Posterior vena cava (tissue), 2 donors: Measurements from ENCODE around the gene HSFY2. TPM values are rescaled to one million over a fixed set of nuclear protein-coding genes. Genes with fewer than 3 reads are reported as not detected.
"Not testable (repeated sequence)": the region's sequence is repeated elsewhere in the genome, so short reads cannot be mapped to it uniquely, and the experiment has no call there.

Source experiments
- DNase-seq: peaks from one replicate; pipeline ENCODE4 v3.0.0-alpha.2; 2020; ENCODE audit warnings: low spot score
- intact Hi-C, 2 donors: fragments of 100-400 bp; cut with DNase I; formaldehyde crosslinking; loops; one replicate each; pipeline versions ENCODE4 v1.14.1 to v1.14.2; 2022 to 2023
- long read RNA-seq, 2 donors: library from polyadenylated mRNA; unstranded; transcript quantifications; one replicate each; pipeline ENCODE4 v2.0.0, GENCODE V29; 2020 to 2021
- total RNA-seq, 2 donors: library from RNA; stranded (reverse); fragmentation: NEBNext Ultra II Directional; extraction: Animal tissue kit (Norgen Biotek cat#: 25700); gene quantifications; one replicate each; pipeline ENCODE4 v1.2.1, GENCODE V29; 2021
- donor health status: DM: yes; HTN: yes; CAD: no.
- donor health status: DM: yes; HTN: yes; CAD: no.

The HSFY2 gene
- total RNA-seq = not detected
- long read RNA-seq, donor 1 = 0 reads
- long read RNA-seq, donor 2 = 0 reads

DNA sequence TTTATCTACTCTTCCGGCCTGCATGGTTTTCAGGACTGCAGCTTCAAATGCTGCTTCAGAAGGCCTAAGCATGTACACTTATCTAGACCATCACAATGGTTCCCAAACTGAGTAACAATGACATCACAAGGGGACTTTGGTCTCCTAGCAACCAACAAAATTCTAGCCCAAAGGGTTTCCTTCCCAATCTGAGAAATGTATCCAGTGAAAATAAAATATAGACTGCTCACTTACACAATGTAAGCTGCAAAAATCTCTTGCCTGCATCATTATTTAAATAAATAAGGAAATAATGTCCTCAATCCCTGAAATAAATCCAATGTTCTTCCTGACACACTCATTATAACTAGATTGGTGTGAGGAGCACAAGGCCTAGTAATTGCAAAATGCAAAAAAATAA lies at the start of gene HSFY2:
Gene HSFY2, minus strand, starts transcription at position 101 of the 400 bp plus-strand sequence. CDS start 117 bp downstream, outside the sequence.
- DNase-seq, intact Hi-C loops: not testable (repeated sequence)

- DNase-seq, intact Hi-C loops: not testable (repeated sequence)
These were observed 42.2 kb upstream of the HSFY2 start for GRCh38 chrY:18815751-18816150.

GRCh38 chrY:18788757-18789406 lies 15.3 kb upstream of the HSFY2 start:
- DNase-seq, intact Hi-C loops: not testable (repeated sequence)

GRCh38 chrY:18754077-18754476 lies 19.5 kb downstream of the HSFY2 start:
- intact Hi-C loops, DNase-seq: not testable (repeated sequence)

- DNase-seq, intact Hi-C loops: not testable (repeated sequence)
These were observed 20.3 kb downstream of the HSFY2 start for GRCh38 chrY:18753133-18753815.

GRCh38 chrY:18723714-18724113 lies 49.8 kb downstream of the HSFY2 start:
- intact Hi-C loops = not testable (repeated sequence)

More at GRCh38 chrY:18723714-18724113, 49.8 kb downstream of the HSFY2 start:
- DNase-seq = not testable (repeated sequence)

Other genes starting within 250 kb of the HSFY2 start
- gene HSFY1, start 227.0 kb downstream of the HSFY2 start, total RNA-seq = not detected